Left renal pelvis (tissue), 4 donors: ENCODE data around the gene NUP85. TPM values are rescaled to one million over a fixed set of nuclear protein-coding genes. Genes with fewer than 3 reads are reported as not detected.
"Not testable (repeated sequence)": the region's sequence is repeated elsewhere in the genome, so short reads cannot be mapped to it uniquely, and the experiment has no call there.

ENCODE experiments used
- DNase-seq, 4 donors: peaks; one replicate each; pipeline ENCODE4 v3.0.0-alpha.2; 2013; ENCODE audit warnings: low read depth in 4 of 4, low spot score in 3 of 4
- polyA plus RNA-seq, 4 donors: library from polyadenylated mRNA; unstranded; fragments of 120-200 nt; gene quantifications; one replicate each; pipeline ENCODE4 v1.2.1, GENCODE V29; 2013; ENCODE audit not compliant: insufficient read length in 4 of 4

The NUP85 gene
- polyA plus RNA-seq, 4 donors = 57.1 to 75.1 (median 62.6) TPM

DNA sequence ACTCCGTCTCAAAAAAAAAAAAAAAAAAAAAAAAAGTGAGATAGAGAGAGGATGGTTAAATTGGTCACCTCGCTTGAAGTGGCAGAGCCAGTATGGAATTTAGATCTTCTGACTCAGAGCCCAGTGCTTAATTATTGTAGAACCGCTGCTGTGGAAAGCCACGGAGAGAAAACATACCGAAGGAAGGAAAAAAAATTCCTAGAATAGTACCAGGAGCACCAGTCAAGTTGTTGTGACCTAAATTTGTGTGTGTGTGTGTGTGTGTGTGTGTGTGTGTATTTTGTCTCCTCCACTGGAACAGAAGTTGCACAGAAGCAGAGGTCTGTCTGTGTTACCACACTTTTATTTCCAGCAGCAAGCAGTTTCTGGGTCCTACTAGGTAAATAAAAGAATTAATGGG, 10.6 kb upstream of the NUP85 start:
- DNase-seq = no peak

DNA sequence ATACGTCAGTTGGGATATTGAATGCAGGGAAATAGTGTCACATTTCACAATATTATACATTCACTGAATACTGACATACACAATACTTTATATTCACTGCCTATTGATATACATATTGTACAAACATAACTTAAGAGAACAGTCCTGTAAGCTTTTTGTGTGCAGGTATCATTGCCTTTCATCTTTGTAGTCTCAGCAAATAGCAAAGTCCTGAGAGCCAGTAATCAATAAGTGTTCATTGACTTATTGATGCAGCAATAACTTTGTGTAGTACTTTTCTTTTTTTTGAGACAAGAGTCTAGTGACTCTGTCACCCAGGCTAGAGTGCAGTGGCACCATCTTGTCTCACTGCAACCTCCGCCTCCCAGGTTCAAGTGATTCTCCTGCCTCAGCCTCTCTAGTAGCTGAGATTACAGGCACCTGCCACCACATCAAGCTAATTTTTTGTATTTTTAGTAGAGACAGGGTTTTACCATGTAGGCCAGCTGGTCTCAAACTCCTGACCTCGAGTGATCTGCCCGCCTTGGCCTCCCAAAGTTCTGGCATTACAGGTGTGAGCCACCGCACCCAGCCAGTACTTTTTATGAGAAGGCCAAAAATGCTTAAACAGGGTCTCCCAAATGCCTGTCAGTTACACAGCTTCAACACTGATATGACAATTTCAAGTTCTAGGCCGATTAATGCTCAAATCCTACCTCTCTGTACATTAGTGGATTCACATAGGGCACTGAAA, 5.4 kb upstream of the NUP85 start:
- DNase-seq = no peak

DNA sequence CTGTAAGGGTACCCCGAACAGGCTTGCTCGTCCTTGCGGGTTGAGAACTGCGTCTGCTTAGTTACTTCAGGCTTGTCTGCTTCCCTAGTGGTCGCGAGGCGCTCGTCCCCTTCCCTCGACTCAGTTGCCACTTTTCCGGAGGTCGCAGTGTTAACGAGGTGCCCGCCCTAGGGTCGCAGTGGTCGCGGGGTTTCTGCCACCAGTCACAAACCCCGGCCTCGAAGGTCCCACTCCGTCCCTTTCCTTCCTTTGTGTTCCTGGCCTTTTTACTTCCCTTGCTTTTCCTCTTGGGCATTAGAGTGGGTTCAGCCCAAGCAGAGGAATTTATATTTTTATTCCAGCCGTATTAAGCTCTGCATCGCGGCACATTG, 299 bp downstream of the NUP85 start:
- no peak for DNase-seq

DNA sequence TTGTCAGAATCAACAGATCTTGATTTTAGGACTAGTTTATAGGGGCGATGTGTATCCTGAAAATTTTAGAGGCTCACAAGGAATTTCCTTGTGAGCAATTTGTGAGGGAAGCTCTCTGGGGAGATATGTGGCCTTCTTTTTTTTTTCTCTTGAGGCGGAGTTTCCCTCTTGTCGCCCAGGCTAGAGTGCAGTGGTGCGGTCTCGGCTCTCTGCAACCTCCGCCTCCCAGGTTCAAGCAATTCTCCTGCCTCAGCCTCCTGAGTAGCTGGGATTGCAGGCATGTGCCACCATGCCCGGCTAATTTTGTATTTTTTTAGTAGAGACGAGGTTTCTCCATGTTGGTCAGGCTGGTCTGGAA, 1.6 kb downstream of the NUP85 start:
- not testable (repeated sequence) for DNase-seq

DNA sequence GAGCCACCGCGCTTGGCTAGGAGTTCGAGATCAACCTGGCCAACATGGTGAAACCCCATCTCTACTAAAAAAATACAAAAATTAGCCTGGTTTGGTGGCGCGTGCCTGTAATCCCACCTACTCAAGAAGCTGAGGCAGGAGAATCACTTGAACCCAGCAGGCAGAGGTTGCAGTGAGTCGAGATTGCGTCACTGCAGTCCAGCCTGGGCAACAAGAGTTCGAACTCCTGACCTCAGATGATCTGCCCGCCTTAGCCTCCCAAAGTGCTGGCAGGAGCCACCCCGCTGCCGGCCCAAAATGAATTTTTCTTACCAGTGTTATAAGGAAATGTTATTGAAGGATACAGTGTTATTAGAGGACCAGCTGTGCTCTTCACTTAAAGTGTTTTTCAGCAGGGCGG, 2.3 kb downstream of the NUP85 start:
- DNase-seq = no peak

DNA sequence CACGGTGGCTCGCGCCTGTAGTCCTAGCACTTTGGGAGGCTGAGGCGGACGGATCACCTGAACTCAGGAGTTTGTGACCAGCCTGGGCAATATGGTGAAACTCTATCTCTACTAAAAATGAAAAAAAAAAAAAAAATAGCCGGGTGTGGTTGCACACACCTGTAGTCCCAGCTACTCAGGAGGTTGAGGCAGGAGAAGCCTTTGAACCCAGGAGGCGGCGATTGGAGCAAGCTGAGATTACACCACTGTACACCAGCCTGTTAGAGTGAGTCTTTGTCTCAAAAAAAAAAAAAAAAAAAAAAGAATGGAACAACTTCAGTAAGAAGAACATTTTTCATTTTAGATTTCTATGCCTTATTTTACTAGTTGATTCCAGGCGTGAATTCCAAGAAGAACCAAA, 2.7 kb downstream of the NUP85 start:
- no peak for DNase-seq

DNA sequence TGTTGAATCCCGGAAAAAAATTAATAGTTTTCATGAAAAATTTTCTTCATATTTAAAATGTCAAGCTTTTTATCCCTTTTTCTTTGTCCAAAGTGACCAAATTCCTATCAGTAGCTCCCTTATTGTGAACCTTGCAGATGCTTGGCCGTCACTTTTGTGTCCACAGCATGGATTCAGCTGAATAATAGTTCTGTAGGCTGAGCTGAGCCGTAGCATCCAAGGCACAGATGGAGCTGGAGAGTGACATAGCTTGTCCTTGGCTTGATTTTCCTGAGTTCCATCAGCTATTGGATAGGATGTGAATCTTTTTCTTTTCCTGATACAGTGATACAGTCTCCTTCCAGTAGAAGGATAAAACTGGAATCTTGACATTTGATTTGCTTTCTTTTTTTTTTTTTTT, 3.6 kb downstream of the NUP85 start:
- no peak for DNase-seq

DNA sequence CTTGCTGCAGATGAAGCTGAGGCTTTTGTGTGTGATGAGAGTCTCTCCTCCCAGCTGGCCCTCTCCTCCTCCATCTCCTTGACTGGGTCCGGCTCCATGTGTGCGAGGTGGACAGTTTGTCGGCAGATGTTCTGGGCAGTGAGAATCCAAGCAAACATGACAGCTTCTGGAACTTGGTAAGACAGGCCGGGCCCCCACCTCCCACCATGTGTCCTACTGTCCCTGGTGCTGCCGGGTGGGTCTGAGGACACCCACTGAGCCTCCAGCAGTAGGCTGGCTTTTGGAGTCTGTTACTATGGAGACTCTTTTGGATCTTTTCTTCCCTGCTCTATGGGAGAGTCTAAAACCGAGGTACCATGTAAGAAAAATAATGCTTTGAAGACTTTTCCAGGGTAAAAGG, 12.7 kb downstream of the NUP85 start:
- DNase-seq = no peak

DNA sequence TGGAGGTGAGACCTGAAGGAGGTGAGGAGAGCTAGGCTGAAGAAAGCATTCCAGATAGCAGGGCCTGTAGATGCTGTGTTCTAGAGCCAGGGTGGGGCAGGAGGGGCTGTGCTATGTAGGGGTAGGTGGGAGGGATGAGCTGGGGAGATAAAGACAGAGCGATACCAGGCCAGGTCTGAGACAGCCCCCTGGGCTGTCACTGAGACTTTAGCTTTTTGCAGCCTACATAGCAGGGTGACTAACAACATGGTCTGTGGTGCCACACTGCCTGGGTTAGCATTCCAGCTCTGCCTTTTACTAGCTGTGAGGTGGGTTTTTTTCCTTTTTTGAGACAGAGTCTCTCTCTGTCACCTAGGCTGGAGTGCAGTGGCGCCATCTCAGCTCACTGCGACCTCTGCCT, 14.3 kb downstream of the NUP85 start:
- no peak for DNase-seq

DNA sequence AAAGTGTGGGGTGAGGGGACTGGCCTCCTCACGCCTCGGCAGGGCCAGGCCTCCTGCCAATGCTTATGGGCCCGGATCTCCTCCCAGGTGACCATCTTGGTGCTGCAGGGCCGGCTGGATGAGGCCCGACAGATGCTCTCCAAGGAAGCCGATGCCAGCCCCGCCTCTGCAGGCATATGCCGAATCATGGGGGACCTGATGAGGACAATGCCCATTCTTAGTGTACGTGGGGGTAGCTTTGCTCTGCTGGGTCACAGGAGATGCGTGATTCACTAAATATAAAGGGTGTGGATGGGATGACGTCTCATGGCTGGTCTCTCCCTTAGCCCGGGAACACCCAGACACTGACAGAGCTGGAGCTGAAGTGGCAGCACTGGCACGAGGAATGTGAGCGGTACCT, 19.5 kb downstream of the NUP85 start:
- no peak for DNase-seq

DNA sequence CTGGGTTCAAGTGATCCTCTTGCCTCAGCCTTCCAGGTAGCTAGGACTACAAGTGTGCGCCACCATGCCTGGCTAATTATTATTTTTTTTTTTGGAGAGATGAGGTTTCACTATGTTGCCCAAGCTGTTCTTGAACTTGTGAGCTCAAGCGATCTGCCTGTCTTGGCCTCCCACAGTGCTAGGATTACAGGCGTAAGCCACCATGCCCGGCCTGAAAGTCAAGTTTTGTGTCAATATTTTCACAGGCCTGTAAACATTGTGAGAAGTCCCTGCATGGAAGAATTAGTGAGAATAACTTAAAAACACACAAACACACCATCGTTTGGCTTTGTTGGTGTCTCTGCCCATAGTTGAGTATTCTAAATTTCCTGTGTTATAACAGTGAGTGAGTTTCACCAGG, 22.2 kb downstream of the NUP85 start:
- no peak for DNase-seq

DNA sequence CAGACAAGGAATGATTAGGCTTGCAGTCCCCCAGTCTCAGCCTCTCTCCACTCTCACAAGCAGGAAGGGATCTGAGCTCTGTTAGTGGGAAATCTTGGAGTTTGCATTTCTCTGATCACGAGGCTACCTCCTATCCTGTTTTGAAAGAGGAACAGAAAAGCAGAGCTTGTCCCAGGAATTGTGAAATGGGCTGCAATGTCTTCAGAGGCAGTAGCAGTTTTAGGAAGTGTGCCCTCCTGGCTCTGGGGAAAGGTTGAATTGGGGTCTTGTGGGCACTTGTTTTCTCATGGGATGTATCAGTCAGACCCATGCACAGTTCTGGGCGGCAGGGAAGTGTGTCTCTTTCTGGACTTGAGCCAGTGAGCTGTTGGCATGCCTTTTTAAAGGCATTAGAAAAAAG, 22.8 kb downstream of the NUP85 start:
- DNase-seq = no peak

DNA sequence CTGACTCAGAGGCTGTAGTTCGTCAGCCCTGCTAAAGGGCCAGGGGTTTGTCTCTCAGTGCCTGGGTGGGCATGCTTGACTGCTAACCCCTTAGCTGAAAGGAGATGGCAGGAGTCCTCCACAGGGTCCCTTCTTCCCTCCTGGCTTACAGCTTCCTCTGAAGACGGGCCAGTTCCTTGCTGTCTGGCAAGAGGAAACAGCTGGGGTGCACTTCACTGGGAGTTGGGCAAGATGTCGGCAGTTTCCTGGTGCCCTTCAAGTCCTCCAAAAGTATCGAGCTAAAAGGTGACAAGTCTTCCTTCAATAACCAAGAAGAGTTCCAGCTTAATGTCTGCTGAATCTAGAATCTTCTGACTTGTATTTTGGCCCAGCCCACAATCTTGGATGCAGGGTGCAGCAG, 23.4 kb downstream of the NUP85 start:
- DNase-seq = no peak

DNA sequence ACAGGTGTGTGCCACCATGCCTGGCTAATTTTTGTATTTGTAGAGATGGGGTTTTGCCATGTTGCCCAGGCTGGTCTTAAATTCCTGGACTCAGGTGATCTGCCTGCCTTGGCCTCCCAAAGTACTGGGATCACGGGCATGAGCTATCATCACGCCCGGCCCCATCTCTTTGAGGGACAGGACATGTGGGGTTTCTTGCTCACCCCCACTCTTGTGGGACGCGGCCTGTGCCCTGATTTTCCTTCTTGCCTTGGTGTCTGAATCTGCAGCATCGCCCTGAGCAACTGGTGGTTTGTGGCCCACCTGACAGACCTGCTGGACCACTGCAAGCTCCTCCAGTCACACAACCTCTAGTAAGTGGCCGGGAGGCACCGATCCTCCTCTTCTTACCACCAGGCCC, 25.6 kb downstream of the NUP85 start:
- DNase-seq = no peak

DNA sequence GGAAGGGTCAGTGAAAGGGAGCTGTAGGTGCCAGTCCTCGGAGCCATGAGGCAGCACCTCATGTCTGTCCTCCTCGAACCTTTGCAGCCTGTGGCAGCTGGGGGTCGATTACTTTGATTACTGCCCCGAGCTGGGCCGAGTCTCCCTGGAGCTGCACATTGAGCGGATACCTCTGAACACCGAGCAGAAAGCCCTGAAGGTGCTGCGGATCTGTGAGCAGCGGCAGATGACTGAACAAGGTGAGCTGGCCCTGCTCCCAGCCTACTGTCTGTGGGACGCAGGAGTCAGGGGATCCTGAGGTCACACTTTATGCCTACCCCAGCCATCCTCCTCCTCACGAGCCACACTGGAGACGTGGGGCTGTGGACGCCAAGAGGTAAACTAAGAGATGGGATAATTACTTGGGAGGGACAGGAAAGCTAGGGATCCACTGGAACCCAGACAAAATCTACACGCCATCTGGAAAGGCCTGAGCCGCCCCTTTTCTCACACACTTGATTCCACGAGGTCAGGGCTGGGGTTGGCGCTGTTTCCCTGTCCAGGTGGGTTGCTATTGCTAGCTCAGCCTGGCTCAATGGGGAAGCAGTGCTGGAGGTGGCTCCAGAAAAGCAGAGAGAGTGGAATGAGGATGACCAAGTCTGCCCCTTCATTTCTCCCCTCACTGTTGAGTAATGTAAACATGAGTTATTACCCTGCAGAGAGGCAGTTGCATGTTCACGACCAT, 26.4 kb downstream of the NUP85 start:
- no peak for DNase-seq

DNA sequence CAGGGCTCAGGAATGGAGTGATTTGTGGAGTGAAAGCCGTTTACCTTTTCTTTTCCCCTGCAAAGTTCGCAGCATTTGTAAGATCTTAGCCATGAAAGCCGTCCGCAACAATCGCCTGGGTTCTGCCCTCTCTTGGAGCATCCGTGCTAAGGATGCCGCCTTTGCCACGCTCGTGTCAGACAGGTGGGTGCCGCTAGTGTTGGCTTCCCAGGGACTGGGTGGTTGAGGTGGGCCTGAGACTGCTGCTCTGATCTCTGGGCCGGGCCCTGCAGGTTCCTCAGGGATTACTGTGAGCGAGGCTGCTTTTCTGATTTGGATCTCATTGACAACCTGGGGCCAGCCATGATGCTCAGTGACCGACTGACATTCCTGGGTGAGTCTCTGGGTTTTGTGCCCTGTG, 27.3 kb downstream of the NUP85 start:
- DNase-seq = no peak

DNA sequence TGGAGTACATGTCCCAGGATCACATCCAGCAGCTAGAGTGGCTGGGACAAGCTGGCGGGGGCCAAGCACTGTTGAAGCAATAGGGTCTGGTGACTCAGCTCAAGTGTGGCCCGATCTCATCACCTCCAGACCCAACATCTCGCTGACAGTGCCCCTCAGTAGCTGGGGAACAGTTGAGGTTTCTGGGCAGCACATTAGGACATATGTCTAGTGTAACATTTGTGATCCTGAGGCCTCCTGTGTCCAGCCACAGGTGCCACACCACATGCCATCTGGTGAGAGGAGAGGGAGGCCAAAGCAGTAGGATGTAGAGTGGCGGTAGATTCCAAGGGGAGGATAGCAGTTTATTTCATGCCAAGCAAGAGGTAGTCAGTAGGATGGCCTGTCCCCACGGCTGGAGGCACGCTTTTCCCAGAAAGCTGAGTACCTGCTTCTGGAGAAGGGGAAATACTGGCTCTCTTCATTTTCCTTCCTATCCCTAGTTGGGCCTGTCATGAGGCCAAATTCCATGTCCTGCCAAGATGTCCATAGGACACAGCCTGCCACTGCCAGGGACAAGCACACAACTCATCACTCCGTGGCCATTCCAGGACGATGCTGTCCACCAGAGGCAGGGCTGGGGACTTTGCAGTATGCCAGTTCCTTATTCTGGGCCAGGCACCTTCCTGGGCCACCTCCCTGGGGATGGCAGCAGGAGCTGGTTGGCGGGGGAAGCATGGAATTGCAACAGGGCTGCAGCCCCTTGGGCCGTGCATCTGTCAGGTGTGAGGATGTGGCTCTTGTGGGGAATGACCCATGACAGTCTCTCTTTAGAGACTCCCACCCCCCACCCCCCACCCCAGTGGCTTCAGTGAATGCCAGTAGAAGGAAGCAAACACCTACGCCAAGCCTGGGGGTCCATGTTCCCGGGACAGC, 31.9 kb downstream of the NUP85 start:
- no peak for DNase-seq

DNA sequence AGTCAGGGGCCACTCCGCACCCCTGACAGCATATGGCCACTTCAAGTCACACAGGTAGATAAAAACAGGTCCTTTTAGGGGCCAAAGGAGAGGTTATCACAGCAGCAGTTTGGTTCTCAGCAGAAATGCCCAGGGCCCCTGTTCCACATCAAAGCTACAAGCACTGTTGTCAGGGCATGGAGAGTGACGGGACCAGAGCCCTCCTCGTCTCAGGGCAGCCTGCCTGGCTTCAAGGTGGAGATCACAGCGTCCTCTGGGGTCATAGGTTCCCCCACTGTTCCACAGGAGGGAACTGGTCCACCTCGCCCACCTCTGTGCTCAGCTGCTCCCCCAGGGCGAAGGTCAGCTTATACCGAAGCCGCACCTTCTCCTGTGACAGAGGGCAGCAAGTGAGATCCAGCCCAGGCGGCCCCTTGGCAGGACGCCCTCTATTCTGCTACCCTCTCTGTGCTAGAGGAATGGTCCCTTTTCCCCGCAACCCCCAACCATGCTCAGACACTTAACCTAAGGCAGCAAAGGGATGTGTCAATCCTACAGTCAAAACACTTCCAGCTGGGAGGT, 32.6 kb downstream of the NUP85 start:
- no peak for DNase-seq

DNA sequence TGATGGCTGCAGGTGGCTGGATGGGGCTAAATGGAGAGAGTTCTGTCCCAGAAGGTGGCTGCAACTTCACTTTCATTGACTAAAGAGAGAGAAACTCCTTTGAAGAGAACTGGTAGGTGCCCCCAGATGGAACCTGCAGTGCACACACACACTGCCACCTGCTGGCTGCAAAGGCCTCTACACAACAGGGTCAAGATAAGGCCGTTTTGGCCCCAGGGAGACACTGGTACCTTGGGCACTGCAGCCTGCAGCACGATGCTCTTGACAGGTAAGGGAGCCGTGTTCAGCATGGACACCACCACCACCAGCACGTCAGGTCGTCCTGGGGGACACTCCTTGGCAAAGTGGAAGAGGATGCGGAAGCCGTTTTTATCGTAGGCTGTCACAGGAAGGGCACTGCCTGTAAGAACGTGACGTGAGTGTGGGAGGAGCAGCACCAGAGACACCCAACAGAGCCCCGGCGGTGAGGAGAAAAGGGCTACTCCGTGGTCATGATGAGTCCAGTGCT, 33.3 kb downstream of the NUP85 start:
- peak in 3 of 4 donors; percentile 8 to 21 (median 19) for DNase-seq

DNA sequence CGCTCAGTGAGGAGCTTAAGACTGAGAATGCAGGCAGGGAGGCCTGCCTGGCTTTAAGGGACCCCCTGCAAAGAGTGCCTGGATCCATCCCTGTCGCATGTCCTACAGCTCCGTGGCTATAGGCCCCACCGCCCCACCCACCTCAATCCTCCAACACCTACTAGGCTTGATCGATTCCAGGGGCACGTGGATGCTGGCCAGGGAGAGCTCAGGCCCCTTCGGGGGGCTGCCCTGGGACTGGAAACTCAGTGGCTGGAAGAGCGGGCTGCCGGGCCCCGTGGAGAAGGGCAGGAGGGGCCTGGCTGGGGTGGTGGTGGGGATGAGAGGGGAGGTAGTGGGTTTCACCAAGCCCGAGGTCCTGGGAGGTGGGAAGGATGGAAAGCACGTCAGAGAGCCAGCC, 33.7 kb downstream of the NUP85 start:
- no peak for DNase-seq

DNA sequence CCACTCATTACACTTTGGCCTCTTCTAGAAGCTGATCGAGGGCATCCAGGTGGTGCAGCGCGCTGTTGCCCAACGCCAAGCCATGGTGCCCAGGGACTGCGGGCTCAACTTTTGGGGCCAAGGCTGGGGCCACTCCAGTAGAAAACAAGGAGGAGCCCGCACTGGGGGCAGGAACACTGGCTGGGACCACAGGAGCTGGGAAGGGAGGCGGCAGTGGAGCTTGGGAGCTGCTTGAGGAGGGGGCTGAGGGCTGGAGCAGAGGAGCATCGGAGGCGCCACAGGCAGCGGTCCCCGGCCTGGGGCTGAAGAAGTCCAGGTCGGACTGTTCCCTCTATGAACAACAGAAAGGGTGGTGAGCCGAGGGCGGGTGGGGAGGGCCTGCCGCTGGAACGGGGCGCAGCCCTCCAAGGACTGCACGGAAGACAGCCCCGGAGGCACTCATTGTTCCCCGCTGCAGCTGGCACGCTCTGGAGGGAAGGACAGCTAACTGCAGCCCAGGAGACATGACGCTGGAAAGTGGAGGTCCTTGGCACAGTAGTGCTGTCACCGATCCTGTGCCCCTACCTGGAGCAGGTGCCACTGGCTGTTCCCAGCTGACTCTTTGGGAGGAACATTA, 34.4 kb downstream of the NUP85 start:
- no peak for DNase-seq
